ENCODE results near the gene ITGB6. TPM values are rescaled to one million over a fixed set of nuclear protein-coding genes. Genes with fewer than 3 reads are reported as not detected.
"Not testable (repeated sequence)": the region's sequence is repeated elsewhere in the genome, so short reads cannot be mapped to it uniquely, and the experiment has no call there.

ITGB6 gene
- total RNA-seq, 1 donor from 2014 or later = 50.4 TPM

DNA sequence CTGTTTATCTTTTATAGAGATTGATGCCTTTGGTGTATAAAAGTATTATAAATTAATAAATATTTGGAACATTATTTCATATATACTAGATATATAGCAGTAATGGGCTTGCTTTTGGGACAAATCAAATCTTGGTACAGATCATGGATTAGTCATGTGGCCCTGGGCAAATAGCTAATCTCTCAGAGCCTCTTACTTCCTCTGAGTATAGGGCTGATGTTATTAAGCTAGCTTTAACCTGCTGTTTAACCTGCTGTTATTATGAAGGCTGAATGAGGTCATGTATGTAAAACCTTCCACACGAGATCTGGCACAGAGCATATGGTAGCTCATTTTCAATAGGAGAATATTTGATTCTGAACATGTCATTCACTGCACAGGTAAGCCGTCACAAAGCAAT is 5.7 kb downstream of the ITGB6 start:
- H3K4me3 ChIP-seq (ENCODE audit: low read depth, low read length) = no peak overlapping the region
- no peak for DNase-seq (ENCODE audit: low read depth)
- TF ChIP-seq, protein P1, sequence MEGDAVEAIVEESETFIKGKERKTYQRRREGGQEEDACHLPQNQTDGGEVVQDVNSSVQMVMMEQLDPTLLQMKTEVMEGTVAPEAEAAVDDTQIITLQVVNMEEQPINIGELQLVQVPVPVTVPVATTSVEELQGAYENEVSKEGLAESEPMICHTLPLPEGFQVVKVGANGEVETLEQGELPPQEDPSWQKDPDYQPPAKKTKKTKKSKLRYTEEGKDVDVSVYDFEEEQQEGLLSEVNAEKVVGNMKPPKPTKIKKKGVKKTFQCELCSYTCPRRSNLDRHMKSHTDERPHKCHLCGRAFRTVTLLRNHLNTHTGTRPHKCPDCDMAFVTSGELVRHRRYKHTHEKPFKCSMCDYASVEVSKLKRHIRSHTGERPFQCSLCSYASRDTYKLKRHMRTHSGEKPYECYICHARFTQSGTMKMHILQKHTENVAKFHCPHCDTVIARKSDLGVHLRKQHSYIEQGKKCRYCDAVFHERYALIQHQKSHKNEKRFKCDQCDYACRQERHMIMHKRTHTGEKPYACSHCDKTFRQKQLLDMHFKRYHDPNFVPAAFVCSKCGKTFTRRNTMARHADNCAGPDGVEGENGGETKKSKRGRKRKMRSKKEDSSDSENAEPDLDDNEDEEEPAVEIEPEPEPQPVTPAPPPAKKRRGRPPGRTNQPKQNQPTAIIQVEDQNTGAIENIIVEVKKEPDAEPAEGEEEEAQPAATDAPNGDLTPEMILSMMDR (conservative IDR thresholded peaks at IDR 0.05; ENCODE audit: low read depth, low read length) = no peak

DNA sequence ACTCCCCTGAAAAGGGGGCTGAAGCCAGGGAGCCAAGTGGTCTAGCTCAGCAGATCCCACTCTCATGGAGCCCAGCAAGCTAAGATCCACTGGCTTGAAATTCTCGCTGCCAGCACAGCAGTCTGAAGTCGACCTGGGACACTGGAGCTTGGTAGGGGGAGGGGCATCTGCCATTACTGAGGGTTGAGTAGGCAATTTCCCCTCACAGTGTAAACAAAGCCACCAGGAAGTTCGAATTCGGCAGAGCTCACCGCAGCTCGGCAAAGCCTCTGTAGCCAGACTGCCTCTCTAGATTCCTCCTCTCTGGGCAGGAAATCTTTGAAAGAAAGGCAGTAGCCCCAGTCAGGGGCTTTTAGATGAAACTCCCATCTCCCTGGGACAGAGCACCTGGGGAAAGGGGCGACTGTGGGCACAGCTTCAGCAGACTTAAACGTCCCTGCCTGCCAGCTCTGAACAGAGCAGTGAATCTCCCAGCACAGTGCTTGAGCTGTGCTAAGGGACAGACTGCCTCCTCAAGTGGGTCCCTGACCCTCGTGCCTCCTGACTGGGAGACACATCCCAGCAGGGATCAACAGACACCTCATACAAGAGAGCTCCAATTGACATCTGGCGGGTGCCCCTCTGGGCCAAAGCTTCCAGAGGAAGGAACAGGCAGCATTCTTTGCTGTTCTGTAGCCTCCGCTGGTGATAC is 18.8 kb downstream of the ITGB6 start:
- DNase-seq (ENCODE audit: low read depth) = not testable (repeated sequence)
- H3K4me3 ChIP-seq (ENCODE audit: low read depth, low read length) = peak overlapping the region; percentile 4

DNA sequence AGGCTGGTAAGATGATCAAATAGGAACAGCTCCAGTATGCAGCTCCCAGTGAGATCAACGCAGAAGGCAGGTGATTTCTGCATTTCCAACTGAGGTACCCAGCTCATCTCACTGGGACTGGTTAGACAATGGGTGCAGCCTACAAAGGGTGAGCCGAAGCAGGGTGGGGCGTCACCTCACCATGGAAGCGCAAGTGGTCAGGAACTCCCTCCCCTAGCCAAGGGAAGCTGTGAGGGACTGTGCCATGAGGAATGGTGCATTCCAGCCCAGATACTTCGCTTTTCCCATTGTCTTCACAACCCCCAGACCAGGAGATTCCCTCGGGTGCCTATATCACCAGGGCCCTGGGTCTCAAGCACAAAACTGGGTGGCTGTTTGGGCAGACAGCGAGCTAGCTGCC is 19.4 kb downstream of the ITGB6 start:
- DNase-seq (ENCODE audit: low read depth) = not testable (repeated sequence)

DNA sequence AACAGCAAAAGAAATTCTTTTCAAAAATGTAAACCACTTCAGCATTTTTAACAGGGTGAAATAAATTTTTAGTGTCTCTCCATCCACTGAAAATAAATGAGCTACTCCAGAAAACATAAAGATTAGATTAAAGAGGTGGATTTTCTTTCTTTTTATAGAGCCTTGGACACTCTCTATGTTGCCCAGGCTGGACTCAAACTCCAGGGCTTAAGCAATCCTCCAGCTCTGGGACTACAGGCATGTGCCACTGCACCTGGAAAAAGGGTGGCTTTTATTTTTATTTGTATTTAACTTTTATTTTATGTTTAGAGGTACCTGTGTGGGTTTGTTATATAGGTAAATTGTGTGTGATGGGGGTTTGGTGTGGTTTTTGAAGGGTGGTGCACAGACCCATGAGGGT is 19.9 kb downstream of the ITGB6 start:
- no peak for DNase-seq (ENCODE audit: low read depth)
- H3K4me3 ChIP-seq (ENCODE audit: low read depth, low read length) = no peak overlapping the region
- TF ChIP-seq, protein P1 (conservative IDR thresholded peaks at IDR 0.05; ENCODE audit: low read depth, low read length) = no peak

More for the DNA sequence above, 19.4 kb downstream of the ITGB6 start:
- peak overlapping the region; percentile 4 for H3K4me3 ChIP-seq (ENCODE audit: low read depth, low read length)

DNA sequence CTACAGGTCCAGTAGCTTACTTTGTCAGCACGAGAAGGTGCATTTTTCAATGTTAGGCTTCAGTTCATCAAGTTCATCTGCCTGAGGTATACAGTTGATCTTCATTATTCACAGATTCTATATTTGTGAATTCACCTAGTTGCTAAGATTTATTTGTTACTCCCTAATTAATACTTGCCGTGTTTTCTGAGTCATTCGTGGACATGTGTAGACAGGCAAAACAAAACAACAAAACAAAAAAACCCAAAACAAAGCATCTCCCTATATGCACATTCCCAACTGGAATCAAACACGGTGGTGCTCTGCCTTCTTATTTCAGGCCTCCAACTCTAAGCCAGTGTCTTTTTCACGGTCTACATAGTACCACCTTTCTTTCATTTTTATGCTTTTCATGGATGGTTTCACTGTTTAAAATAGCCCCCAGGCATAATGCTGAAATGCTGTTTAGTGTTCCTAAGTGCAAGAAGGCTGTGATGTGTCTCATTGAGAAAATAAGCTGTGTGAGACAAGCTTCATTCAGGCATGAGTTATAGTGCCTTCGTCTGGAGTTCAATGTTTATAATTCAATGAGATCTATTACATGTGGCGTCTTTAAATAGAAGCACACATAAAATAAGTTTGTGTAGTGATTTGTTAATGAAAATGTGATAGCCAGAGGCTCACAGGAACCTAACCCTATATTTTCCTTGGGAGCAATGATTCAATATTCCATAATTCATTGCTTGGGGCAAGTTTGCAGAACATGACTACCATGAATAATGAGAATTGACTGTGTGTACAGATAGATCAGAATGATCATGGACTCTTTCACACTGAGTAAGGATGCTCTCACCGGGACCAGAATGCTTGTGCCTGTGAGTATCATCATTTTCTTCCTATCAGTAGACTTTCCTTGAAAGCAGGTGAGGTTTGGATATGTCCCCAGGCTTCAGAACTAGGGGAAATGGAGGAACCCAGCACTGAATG is 24.6 kb downstream of the ITGB6 start:
- no peak for DNase-seq (ENCODE audit: low read depth)
- TF ChIP-seq, protein P1 (conservative IDR thresholded peaks at IDR 0.05; ENCODE audit: low read depth, low read length) = no peak
- no peak overlapping the region for H3K4me3 ChIP-seq (ENCODE audit: low read depth, low read length)

DNA sequence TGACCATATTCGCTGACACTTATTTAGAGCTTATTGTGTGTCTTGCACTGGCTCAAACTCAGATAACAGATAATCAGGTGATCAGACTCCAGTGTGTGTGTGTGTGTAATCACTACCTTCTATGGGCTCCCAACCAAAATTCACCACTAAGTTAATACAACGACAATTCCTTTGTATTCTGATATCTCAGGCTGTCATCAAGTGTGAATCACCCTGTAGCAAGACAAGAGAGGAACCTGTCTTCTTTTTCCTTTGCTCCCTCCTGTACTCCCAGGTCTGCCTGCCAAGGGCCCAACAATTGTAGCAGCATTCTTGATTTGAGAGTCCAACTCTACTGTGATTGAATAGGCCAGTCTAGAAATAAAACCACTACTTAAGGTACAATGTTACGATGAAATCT is 25.8 kb downstream of the ITGB6 start:
- no peak for DNase-seq (ENCODE audit: low read depth)
- no peak overlapping the region for H3K4me3 ChIP-seq (ENCODE audit: low read depth, low read length)
- TF ChIP-seq, protein P1 (conservative IDR thresholded peaks at IDR 0.05; ENCODE audit: low read depth, low read length) = no peak

DNA sequence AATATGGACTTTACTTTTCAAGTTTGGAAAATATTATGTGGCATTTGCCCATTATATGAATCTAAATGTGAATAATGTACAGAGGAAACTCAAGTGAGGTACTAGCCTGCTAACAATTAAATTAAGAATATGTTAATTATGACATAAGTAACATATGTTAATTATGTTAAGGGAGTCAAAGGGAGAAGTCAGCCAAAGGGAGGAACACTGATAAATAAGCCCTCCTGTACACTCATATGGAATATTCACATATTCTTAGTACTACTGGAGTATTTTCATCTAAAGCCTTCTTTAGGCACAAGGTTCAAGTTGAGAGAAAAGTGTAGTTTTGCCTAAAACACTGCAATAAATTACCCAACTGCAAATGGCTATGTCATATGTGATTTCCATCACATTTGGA is 30.1 kb downstream of the ITGB6 start:
- no peak overlapping the region for H3K4me3 ChIP-seq (ENCODE audit: low read depth, low read length)
- no peak for DNase-seq (ENCODE audit: low read depth)
- TF ChIP-seq, protein P1 (conservative IDR thresholded peaks at IDR 0.05; ENCODE audit: low read depth, low read length) = no peak

All from epithelial cell of proximal tubule (primary cell).